Liver (tissue), 9 donors: ENCODE measurements around the gene PDZD8. TPM values are rescaled to one million over a fixed set of nuclear protein-coding genes. Genes with fewer than 3 reads are reported as not detected.

Experiments used
- DNase-seq: peaks from one replicate; pipeline ENCODE4 v3.0.0-alpha.2; 2017; ENCODE audit warnings: low spot score
- H3K27ac ChIP-seq, 2 donors: one replicate each; pipeline ENCODE4 v1.7.0; 2013; ENCODE audit warnings: inconsistent platforms in 2 of 2, low read length in 2 of 2, control low read depth in 1 of 2, low read depth in 1 of 2, mild to moderate bottlenecking in 1 of 2
- H3K27me3 ChIP-seq, 4 donors: one replicate each; pipeline versions ENCODE4 v1.6.1 to v1.7.0; 2013; ENCODE audit warnings: low read length in 3 of 4, inconsistent platforms in 1 of 4, mild to moderate bottlenecking in 1 of 4, moderate library complexity in 1 of 4; ENCODE audit not compliant: control insufficient read depth in 4 of 4, insufficient read depth in 4 of 4
- H3K36me3 ChIP-seq, 4 donors: one replicate each; pipeline versions ENCODE4 v1.6.1 to v1.7.0; 2013; ENCODE audit warnings: low read length in 3 of 4, mild to moderate bottlenecking in 3 of 4, low read depth in 1 of 4, moderate library complexity in 1 of 4; ENCODE audit not compliant: control insufficient read depth in 4 of 4, insufficient read depth in 3 of 4
- H3K4me1 ChIP-seq, 4 donors: one replicate each; pipeline versions ENCODE4 v1.6.1 to v1.7.0; 2013; ENCODE audit warnings: low read length in 3 of 4, mild to moderate bottlenecking in 3 of 4, moderate library complexity in 1 of 4; ENCODE audit not compliant: control insufficient read depth in 4 of 4, insufficient read depth in 4 of 4
- H3K4me3 ChIP-seq, 3 donors: one replicate each; pipeline versions ENCODE4 v1.6.1 to v1.7.0; 2013; ENCODE audit warnings: low read length in 3 of 3, control low read depth in 1 of 3, low read depth in 1 of 3, mild to moderate bottlenecking in 1 of 3
- H3K9ac ChIP-seq, 2 donors: one replicate each; pipeline ENCODE4 v1.7.0; 2013; ENCODE audit warnings: low read length in 2 of 2, mild to moderate bottlenecking in 2 of 2, moderate library complexity in 2 of 2, control low read depth in 1 of 2, low read depth in 1 of 2
- H3K9me3 ChIP-seq, 4 donors: one replicate each; pipeline versions ENCODE4 v1.6.1 to v1.7.0; 2013; ENCODE audit warnings: low read length in 3 of 4; ENCODE audit not compliant: control insufficient read depth in 4 of 4
- EGR1 ChIP-seq, 2 donors: IDR thresholded peaks; 2 replicates each; pipeline ENCODE4 v1.6.1; 2016 to 2018; ENCODE audit warnings: antibody characterized with exemption in 2 of 2, low read depth in 2 of 2
- FOXA1 ChIP-seq: IDR thresholded peaks from 2 replicates; pipeline ENCODE4 v1.6.1; 2016; ENCODE audit warnings: antibody characterized with exemption
- FOXA2 ChIP-seq: IDR thresholded peaks from 2 replicates; pipeline ENCODE4 v1.6.1; 2016; ENCODE audit warnings: antibody characterized with exemption
- GABPA ChIP-seq, 2 donors: IDR thresholded peaks in 1 of 2; conservative IDR thresholded peaks in 1 of 2; 2 replicates each; pipeline ENCODE4 v1.6.1; 2016; ENCODE audit warnings: antibody characterized with exemption in 2 of 2, mild to moderate bottlenecking in 1 of 2, moderate library complexity in 1 of 2
- HNF4A ChIP-seq, 2 donors: conservative IDR thresholded peaks; 2 replicates each; pipeline ENCODE4 v1.6.1; 2016; ENCODE audit warnings: antibody characterized with exemption in 2 of 2, mild to moderate bottlenecking in 2 of 2
- HNF4G ChIP-seq: IDR thresholded peaks from 2 replicates; pipeline ENCODE4 v1.6.1; 2016; ENCODE audit warnings: antibody characterized with exemption
- JUND ChIP-seq, 2 donors: IDR thresholded peaks; 2 replicates each; pipeline ENCODE4 v1.6.1; 2016; ENCODE audit warnings: antibody characterized with exemption in 2 of 2
- MAX ChIP-seq: IDR thresholded peaks from 2 replicates; pipeline ENCODE4 v1.6.1; 2016; ENCODE audit warnings: antibody characterized with exemption
- NR2F2 ChIP-seq: IDR thresholded peaks from 2 replicates; pipeline ENCODE4 v1.6.1; 2016; ENCODE audit warnings: antibody characterized with exemption
- RAD21 ChIP-seq, 2 donors: IDR thresholded peaks; 2 replicates each; pipeline ENCODE4 v1.6.1; 2016; ENCODE audit warnings: antibody characterized with exemption in 2 of 2, mild to moderate bottlenecking in 2 of 2
- RXRA ChIP-seq, 2 donors: IDR thresholded peaks; 2 replicates each; pipeline ENCODE4 v1.6.1; 2017 to 2018; ENCODE audit warnings: antibody characterized with exemption in 2 of 2, mild to moderate bottlenecking in 1 of 2
- SP1 ChIP-seq: IDR thresholded peaks from 2 replicates; pipeline ENCODE4 v1.6.1; 2018; ENCODE audit warnings: antibody characterized with exemption, mild to moderate bottlenecking
- TAF1 ChIP-seq: conservative IDR thresholded peaks from 2 replicates; pipeline ENCODE4 v1.6.1; 2016; ENCODE audit warnings: antibody characterized with exemption, mild to moderate bottlenecking
- YY1 ChIP-seq: IDR thresholded peaks from 2 replicates; pipeline ENCODE4 v1.6.1; 2016; ENCODE audit warnings: antibody characterized with exemption, mild to moderate bottlenecking
- ZBTB33 ChIP-seq: IDR thresholded peaks from 2 replicates; pipeline ENCODE4 v1.6.1; 2016; ENCODE audit warnings: antibody characterized with exemption
- WGBS: extraction: QIAGEN DNeasy Blood & Tissue Kit; methylation state at CpG from one replicate; pipeline ENCODE4 v1.1.7; 2013; 5-methylcytosine and 5-hydroxymethylcytosine counted together
- polyA plus RNA-seq, 2 donors: library from polyadenylated mRNA; stranded (reverse) in 1 of 2; unstranded in 1 of 2; fragments of 200-250 nt in 1 of 2; fragments of >200 nt in 1 of 2; fragmentation: Nextera tagmentation in 1 of 2; extraction: Ambion mirVana in 1 of 2; gene quantifications; one replicate each; pipeline versions ENCODE4 v1.2.1 to v1.2.3, GENCODE V29; 2013 to 2015
- total RNA-seq, 2 donors: library from RNA; depleted of rRNA; stranded (reverse); fragments of >200 nt; gene quantifications; one replicate each; pipeline ENCODE4 v1.2.3, GENCODE V29; 2014
- TF ChIP-seq, protein P1 (sequence below): IDR thresholded peaks from 2 replicates; pipeline ENCODE4 v1.6.1; 2016; ENCODE audit warnings: antibody characterized with exemption
- TF ChIP-seq, protein P2 (sequence below): fragments of 150-350 bp; IDR thresholded peaks from 2 replicates; pipeline ENCODE4 v1.5.1; 2017; ENCODE audit warnings: improper control_type of control experiment, low read depth, low read length; ENCODE audit not compliant: missing input control
- TF ChIP-seq, protein P3 (sequence below): IDR thresholded peaks from 2 replicates; pipeline ENCODE4 v1.6.1; 2016; ENCODE audit warnings: antibody characterized with exemption, mild to moderate bottlenecking
- donor health status: healthy.
- donor health status: healthy.
- donor health status: healthy.
- donor health status: healthy.
- donor health status: healthy.

PDZD8 gene
- total and polyA plus RNA-seq, 4 donors: 9.3 to 38.9 (median 15.1) TPM

GRCh38 chr10:117268907-117269306 is 106.3 kb downstream of the PDZD8 start:
- DNase-seq: no peak
- no peaks in the 10 kb centered on the region for H3K36me3 ChIP-seq
- H3K9me3 ChIP-seq: no peaks in the 10 kb centered on the region
- TF ChIP-seq JUND (IDR thresholded peaks at IDR 0.05) (no peak), RXRA (IDR thresholded peaks at IDR 0.05) (no peak), HNF4G (no peak), YY1 (no peak), RAD21 (IDR thresholded peaks at IDR 0.05) (no peak), TAF1 (no peak), HNF4A (conservative IDR thresholded peaks at IDR 0.05) (no peak), EGR1 (IDR thresholded peaks at IDR 0.05; ENCODE audit: low read depth in 2 of 2) (no peak), SP1 (no peak), MAX (no peak), FOXA1 (no peak), NR2F2 (no peak), FOXA2 (no peak), ZBTB33 (no peak), GABPA (IDR thresholded peaks at IDR 0.05 in 1 of 2, conservative IDR thresholded peaks at IDR 0.05 in 1 of 2) (no peak)
- TF ChIP-seq, protein P1, sequence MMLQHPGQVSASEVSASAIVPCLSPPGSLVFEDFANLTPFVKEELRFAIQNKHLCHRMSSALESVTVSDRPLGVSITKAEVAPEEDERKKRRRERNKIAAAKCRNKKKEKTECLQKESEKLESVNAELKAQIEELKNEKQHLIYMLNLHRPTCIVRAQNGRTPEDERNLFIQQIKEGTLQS: no peak
- TF ChIP-seq, protein P2, sequence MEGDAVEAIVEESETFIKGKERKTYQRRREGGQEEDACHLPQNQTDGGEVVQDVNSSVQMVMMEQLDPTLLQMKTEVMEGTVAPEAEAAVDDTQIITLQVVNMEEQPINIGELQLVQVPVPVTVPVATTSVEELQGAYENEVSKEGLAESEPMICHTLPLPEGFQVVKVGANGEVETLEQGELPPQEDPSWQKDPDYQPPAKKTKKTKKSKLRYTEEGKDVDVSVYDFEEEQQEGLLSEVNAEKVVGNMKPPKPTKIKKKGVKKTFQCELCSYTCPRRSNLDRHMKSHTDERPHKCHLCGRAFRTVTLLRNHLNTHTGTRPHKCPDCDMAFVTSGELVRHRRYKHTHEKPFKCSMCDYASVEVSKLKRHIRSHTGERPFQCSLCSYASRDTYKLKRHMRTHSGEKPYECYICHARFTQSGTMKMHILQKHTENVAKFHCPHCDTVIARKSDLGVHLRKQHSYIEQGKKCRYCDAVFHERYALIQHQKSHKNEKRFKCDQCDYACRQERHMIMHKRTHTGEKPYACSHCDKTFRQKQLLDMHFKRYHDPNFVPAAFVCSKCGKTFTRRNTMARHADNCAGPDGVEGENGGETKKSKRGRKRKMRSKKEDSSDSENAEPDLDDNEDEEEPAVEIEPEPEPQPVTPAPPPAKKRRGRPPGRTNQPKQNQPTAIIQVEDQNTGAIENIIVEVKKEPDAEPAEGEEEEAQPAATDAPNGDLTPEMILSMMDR: no peak
- TF ChIP-seq, protein P3, sequence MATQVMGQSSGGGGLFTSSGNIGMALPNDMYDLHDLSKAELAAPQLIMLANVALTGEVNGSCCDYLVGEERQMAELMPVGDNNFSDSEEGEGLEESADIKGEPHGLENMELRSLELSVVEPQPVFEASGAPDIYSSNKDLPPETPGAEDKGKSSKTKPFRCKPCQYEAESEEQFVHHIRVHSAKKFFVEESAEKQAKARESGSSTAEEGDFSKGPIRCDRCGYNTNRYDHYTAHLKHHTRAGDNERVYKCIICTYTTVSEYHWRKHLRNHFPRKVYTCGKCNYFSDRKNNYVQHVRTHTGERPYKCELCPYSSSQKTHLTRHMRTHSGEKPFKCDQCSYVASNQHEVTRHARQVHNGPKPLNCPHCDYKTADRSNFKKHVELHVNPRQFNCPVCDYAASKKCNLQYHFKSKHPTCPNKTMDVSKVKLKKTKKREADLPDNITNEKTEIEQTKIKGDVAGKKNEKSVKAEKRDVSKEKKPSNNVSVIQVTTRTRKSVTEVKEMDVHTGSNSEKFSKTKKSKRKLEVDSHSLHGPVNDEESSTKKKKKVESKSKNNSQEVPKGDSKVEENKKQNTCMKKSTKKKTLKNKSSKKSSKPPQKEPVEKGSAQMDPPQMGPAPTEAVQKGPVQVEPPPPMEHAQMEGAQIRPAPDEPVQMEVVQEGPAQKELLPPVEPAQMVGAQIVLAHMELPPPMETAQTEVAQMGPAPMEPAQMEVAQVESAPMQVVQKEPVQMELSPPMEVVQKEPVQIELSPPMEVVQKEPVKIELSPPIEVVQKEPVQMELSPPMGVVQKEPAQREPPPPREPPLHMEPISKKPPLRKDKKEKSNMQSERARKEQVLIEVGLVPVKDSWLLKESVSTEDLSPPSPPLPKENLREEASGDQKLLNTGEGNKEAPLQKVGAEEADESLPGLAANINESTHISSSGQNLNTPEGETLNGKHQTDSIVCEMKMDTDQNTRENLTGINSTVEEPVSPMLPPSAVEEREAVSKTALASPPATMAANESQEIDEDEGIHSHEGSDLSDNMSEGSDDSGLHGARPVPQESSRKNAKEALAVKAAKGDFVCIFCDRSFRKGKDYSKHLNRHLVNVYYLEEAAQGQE: no peak
- 98% methylated on average over 2 of the region's 2 CpGs for WGBS
- no peaks in the 10 kb centered on the region for H3K4me1 ChIP-seq
- no peak overlapping the region for H3K9ac ChIP-seq
- H3K27ac ChIP-seq: no peak overlapping the region
- H3K27me3 ChIP-seq: no peaks in the 10 kb centered on the region
- H3K4me3 ChIP-seq: no peak overlapping the region
